Esophagus squamous epithelium (tissue), 5 donors: ENCODE data around the gene STAT2. TPM values are rescaled to one million over a fixed set of nuclear protein-coding genes. Genes with fewer than 3 reads are reported as not detected.
"Not testable (repeated sequence)": the region's sequence is repeated elsewhere in the genome, so short reads cannot be mapped to it uniquely, and the experiment has no call there.

Experiments used
- DNase-seq: peaks from one replicate; lab custom pipeline; 2025; lab: John Stamatoyannopoulos, UW
- H3K27ac ChIP-seq, 4 donors: fragments of 200-600 bp; sonication (generic); one replicate each; pipeline ENCODE4 v1.5.1; 2016 to 2019; ENCODE audit warnings: mild to moderate bottlenecking in 1 of 4
- H3K27me3 ChIP-seq, 4 donors: fragments of 200-600 bp; sonication (generic); 1 replicate in 3 of 4; 2 replicates in 1 of 4; pipeline versions ENCODE4 v1.5.1 to v1.6.0; 2017 to 2021; ENCODE audit warnings: antibody characterized with exemption in 1 of 4
- H3K36me3 ChIP-seq, 3 donors: fragments of 200-600 bp; sonication (generic); one replicate each; pipeline ENCODE4 v1.5.1; 2016 to 2019
- H3K4me1 ChIP-seq, 3 donors: fragments of 200-600 bp; sonication (generic); one replicate each; pipeline ENCODE4 v1.5.1; 2017 to 2019
- H3K4me3 ChIP-seq, 4 donors: fragments of 200-600 bp; sonication (generic); 1 replicate in 3 of 4; 2 replicates in 1 of 4; pipeline ENCODE4 v1.5.1; 2016 to 2019; ENCODE audit warnings: mild to moderate bottlenecking in 2 of 4, moderate library complexity in 1 of 4
- H3K9me3 ChIP-seq, 3 donors: fragments of 200-600 bp; sonication (generic); one replicate each; pipeline ENCODE4 v1.5.1; 2016 to 2019
- CTCF ChIP-seq, 6 experiments: fragments of 450-650 bp in 4 of 6; fragments of 200-600 bp in 2 of 6; sonication (generic) in 2 of 6; IDR thresholded peaks; one replicate each; pipeline ENCODE4 v1.5.1; 2016 to 2019; ENCODE audit warnings: antibody characterized with exemption in 6 of 6, mild to moderate bottlenecking in 4 of 6, moderate library complexity in 4 of 6
- POLR2A ChIP-seq, 4 donors: fragments of 450-650 bp; IDR thresholded peaks; one replicate each; pipeline ENCODE4 v1.6.1; 2017; ENCODE audit warnings: antibody characterized with exemption in 4 of 4, mild to moderate bottlenecking in 4 of 4, moderate library complexity in 3 of 4
- WGBS, 2 donors: methylation state at CpG; one replicate each; pipeline ENCODE4 v1.1.5; 2018; 5-methylcytosine and 5-hydroxymethylcytosine counted together
- intact Hi-C: fragments of 100-400 bp; cut with DNase I; formaldehyde crosslinking; loops from one replicate; pipeline ENCODE4 v1.15.0; 2022
- total RNA-seq, 4 donors: library from RNA; depleted of rRNA; stranded (reverse); fragments of >200 nt; gene quantifications; one replicate each; pipeline ENCODE4 v1.1.0, GENCODE V29; 2016
- donor health status: DM: yes; HTN: yes; CAD: no.

STAT2 gene
- total RNA-seq, 4 donors from 2014 or later, result 54.3 to 83.7 (median 62.4) TPM

- no peak for DNase-seq
- H3K27me3 ChIP-seq, result no peaks in the 10 kb centered on the region
- intact Hi-C loops, result loop anchor here (10.0 kb wide), 1 partner anchor 131 kb away; the partner anchor contains the start of gene MIP
- TF ChIP-seq POLR2A (IDR thresholded peaks at IDR 0.05) (no peak), CTCF (IDR thresholded peaks at IDR 0.05) (no peak)
- H3K4me1 ChIP-seq, result no peaks in the 10 kb centered on the region
- no peak overlapping the region for H3K27ac ChIP-seq
- peaks cover 12 to 95% (median 35%) of the 10 kb centered on the region in 3 donors for H3K36me3 ChIP-seq
- H3K9me3 ChIP-seq, result no peaks in the 10 kb centered on the region
- 81 to 91% methylated on average over 4 to 6 of the region's 6 CpGs for WGBS, 2 donors
- H3K4me3 ChIP-seq, result no peak overlapping the region
These were observed 35.7 kb downstream of the STAT2 start for GRCh38 chr12:56324206-56324605.

- H3K4me3 ChIP-seq, H3K4me1 ChIP-seq, H3K9me3 ChIP-seq, H3K27ac ChIP-seq, DNase-seq, H3K27me3 ChIP-seq: not testable (repeated sequence)
- intact Hi-C loops, result loop anchor here (10.0 kb wide), 1 partner anchor 133 kb away; the partner anchor contains the start of gene MIP
- 85 to 86% methylated on average over 7 to 8 of the region's 8 CpGs for WGBS, 2 donors
- H3K36me3 ChIP-seq, result peaks cover 6 to 91% (median 29%) of the 10 kb centered on the region in 3 donors
These were observed 38.3 kb downstream of the STAT2 start for GRCh38 chr12:56321610-56322009.

- no peak for DNase-seq
- Histone ChIP-seq H3K4me3 (no peak overlapping the region), H3K4me1 (peaks cover 5 to 9% (median 6%) of the 10 kb centered on the region in 3 donors), H3K9me3 (no peaks in the 10 kb centered on the region), H3K27me3 (no peaks in the 10 kb centered on the region), H3K36me3 (peaks cover under 1 to 85% (median 24%) of the 10 kb centered on the region in 3 donors), H3K27ac (no peak overlapping the region)
- intact Hi-C loops, result loop anchor here (10.0 kb wide), 1 partner anchor 134 kb away; the partner anchor contains the start of gene MIP
- 90 to 100% methylated on average over 1 to 2 of the region's 2 CpGs for WGBS, 2 donors
- TF ChIP-seq CTCF (IDR thresholded peaks at IDR 0.05) (no peak), POLR2A (IDR thresholded peaks at IDR 0.05) (no peak)
These were observed 38.9 kb downstream of the STAT2 start for GRCh38 chr12:56321027-56321426.

GRCh38 chr12:56317675-56318074 is 42.2 kb downstream of the STAT2 start:
- Histone ChIP-seq H3K9me3 (no peaks in the 10 kb centered on the region), H3K4me1 (peaks cover 13 to 22% (median 14%) of the 10 kb centered on the region in 3 donors), H3K36me3 (peaks cover 0 to 70% (median 0%) of the 10 kb centered on the region in 3 donors), H3K4me3 (no peak overlapping the region), H3K27ac (no peak overlapping the region), H3K27me3 (no peaks in the 10 kb centered on the region)
- DNase-seq, result no peak
- intact Hi-C loops, result no loop called here
- WGBS, 2 donors, result 82 to 91% methylated on average over 1 to 3 of the region's 3 CpGs
- no peak for TF ChIP-seq POLR2A (IDR thresholded peaks at IDR 0.05)
- TF ChIP-seq CTCF (IDR thresholded peaks at IDR 0.05), result no peak

- Histone ChIP-seq H3K9me3 (no peaks in the 10 kb centered on the region), H3K36me3 (peaks cover 2 to 70% (median 4%) of the 10 kb centered on the region in 3 donors), H3K27me3 (no peaks in the 10 kb centered on the region), H3K4me1 (peaks cover 13 to 22% (median 14%) of the 10 kb centered on the region in 3 donors), H3K27ac (peak within 1 kb of the TSS; percentile 86 to 97 (median 92)), H3K4me3 (peak within 1 kb of the TSS; percentile 57 to 96 (median 84))
- 0% methylated on average over 7 to 11 of the region's 62 CpGs for whole genome bisulfite sequencing, 2 donors
- peak in 3 of 4 donors; percentile 8 to 84 (median 74) for TF ChIP-seq POLR2A (IDR thresholded peaks at IDR 0.05)
- peak in 1 of 6 experiments; percentile 25 for TF ChIP-seq CTCF (IDR thresholded peaks at IDR 0.05)
- peak; percentile 95 for DNase-seq
- intact Hi-C loops, result no loop called here
These were observed 44.1 kb downstream of the STAT2 start, which contains the start of gene CNPY2 for GRCh38 chr12:56315622-56316473. Gene CNPY2, minus strand, starts transcription at chr12:56315988. Its CDS starts 771 bp downstream, at chr12:56315217.
